T-cell (primary cell): Measurements from ENCODE around the gene LYPD4. TPM values are rescaled to one million over a fixed set of nuclear protein-coding genes. Genes with fewer than 3 reads are reported as not detected.
"Not testable (repeated sequence)": the region's sequence is repeated elsewhere in the genome, so short reads cannot be mapped to it uniquely, and the experiment has no call there.

ENCODE experiments used
- ATAC-seq, 4 experiments: fragments of 200-7000 bp in 3 of 4; fragments of 150-1000 bp in 1 of 4; cut with Tn5 transposase; replicated peaks in 1 of 4; 1 replicate in 3 of 4; 2 replicates in 1 of 4; pipeline ENCODE4 v1.10.0; 2021; ENCODE audit warnings: moderate library complexity in 3 of 4, mild to moderate bottlenecking in 2 of 4, moderate number of reproducible peaks in 1 of 4
- CTCF ChIA-PET, 2 donors: fragments of 300-600 bp; sonication (Branson Sonifier 250); formaldehyde crosslinking; loops; one replicate each; lab custom pipeline; 2022; ENCODE audit warnings: antibody characterized with exemption in 2 of 2; lab: Charles Lee
- POLR2A ChIA-PET, 2 donors: fragments of 300-600 bp; sonication (Branson Sonifier 250); formaldehyde crosslinking; loops; one replicate each; lab custom pipeline; 2022; ENCODE audit warnings: antibody characterized with exemption in 2 of 2; lab: Charles Lee
- DNase-seq, 35 experiments: peaks; one replicate each; pipeline versions ENCODE4 v3.0.0 to v3.0.0-alpha.2; 2013 to 2023
- H3K27ac ChIP-seq: one replicate; pipeline ENCODE4 v1.5.1; 2013; ENCODE audit warnings: low read length
- H3K27me3 ChIP-seq, 2 experiments: replicated peaks in 1 of 2; 1 replicate in 1 of 2; 2 replicates in 1 of 2; pipeline versions ENCODE4 v1.6.1 to v1.7.0; 2013; ENCODE audit warnings: low read length in 1 of 2, mixed read lengths in 1 of 2; ENCODE audit not compliant: control insufficient read depth in 2 of 2, insufficient read depth in 2 of 2; ENCODE audit errors: extremely low read depth in 1 of 2
- H3K36me3 ChIP-seq, 2 donors: 1 replicate in 1 of 2; 2 replicates in 1 of 2; pipeline versions ENCODE4 v1.6.1 to v1.7.0; 2013; ENCODE audit warnings: low read length in 1 of 2; ENCODE audit not compliant: control insufficient read depth in 2 of 2, insufficient read depth in 1 of 2; ENCODE audit errors: extremely low read depth in 1 of 2
- H3K4me1 ChIP-seq, 2 experiments: 1 replicate in 1 of 2; 2 replicates in 1 of 2; pipeline versions ENCODE4 v1.6.1 to v1.7.0; 2013; ENCODE audit warnings: low read length in 2 of 2, mixed read lengths in 1 of 2; ENCODE audit not compliant: insufficient read depth in 2 of 2, control insufficient read depth in 1 of 2; ENCODE audit errors: extremely low read depth in 1 of 2
- H3K4me3 ChIP-seq, 2 donors: 1 replicate in 1 of 2; 2 replicates in 1 of 2; pipeline versions ENCODE4 v1.5.1 to v1.7.0; 2013; ENCODE audit warnings: mild to moderate bottlenecking in 2 of 2, low read length in 1 of 2, moderate library complexity in 1 of 2; ENCODE audit not compliant: control insufficient read depth in 1 of 2; ENCODE audit errors: extremely low read depth in 1 of 2
- H3K9me3 ChIP-seq: 2 replicates; pipeline ENCODE4 v1.7.0; 2013
- H3K27ac Mint-ChIP-seq, 2 donors: one replicate each; pipeline ENCODE4 v1.8.0; 2020 to 2021; ENCODE audit warnings: mild to moderate bottlenecking in 2 of 2, mixed read lengths in 2 of 2
- H3K27me3 Mint-ChIP-seq, 2 donors: one replicate each; pipeline ENCODE4 v1.8.0; 2021 to 2022; ENCODE audit warnings: mixed read lengths in 2 of 2
- H3K36me3 Mint-ChIP-seq: one replicate; pipeline ENCODE4 v1.8.0; 2021; ENCODE audit warnings: mixed read lengths
- H3K4me1 Mint-ChIP-seq, 3 donors: one replicate each; pipeline ENCODE4 v1.8.0; 2020 to 2022; ENCODE audit warnings: mixed read lengths in 3 of 3, mild to moderate bottlenecking in 1 of 3
- H3K4me3 Mint-ChIP-seq, 3 donors: one replicate each; pipeline ENCODE4 v1.8.0; 2020 to 2022; ENCODE audit warnings: mild to moderate bottlenecking in 3 of 3, mixed read lengths in 3 of 3, moderate library complexity in 3 of 3
- H3K9me3 Mint-ChIP-seq, 3 donors: one replicate each; pipeline ENCODE4 v1.8.0; 2020 to 2022; ENCODE audit warnings: mixed read lengths in 3 of 3
- WGBS: methylation state at CpG from one replicate; pipeline ENCODE4 v1.1.5; 2013; ENCODE audit warnings: missing lambda C conversion rate; ENCODE audit not compliant: insufficient coverage; 5-methylcytosine and 5-hydroxymethylcytosine counted together
- total RNA-seq, 35 experiments: library from RNA in 6 of 35; stranded (reverse) in 6 of 35; fragments of 120-200 nt in 1 of 35; gene quantifications; one replicate each; pipeline versions ENCODE4 v1.2.1 to v1.2.4 and lab custom pipeline; 2013 to 2026

Gene LYPD4
- total RNA-seq, 5 donors from 2014 or later (not counting 1 experiment from before 2014, with no cell fraction given): not detected

DNA sequence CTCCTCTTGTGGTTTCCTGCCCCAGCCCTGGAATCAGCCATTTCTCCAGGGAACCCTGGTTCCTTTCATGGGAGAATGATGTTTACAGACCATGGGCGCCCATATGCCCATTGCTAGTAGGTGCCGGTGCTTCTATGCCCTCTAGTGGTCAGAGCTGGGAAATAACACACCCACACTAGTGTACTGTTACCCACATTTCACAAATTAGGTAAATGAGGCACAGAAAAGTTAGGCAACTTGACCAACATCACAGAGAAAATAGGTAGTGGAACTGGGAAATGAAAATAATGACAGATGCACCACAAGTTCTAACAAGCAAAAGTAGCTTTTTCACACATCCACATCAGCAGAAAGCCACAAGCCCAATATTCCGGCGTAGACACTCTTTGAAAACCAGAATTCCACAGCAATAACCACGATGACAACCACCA lies 49.4 kb downstream of the LYPD4 start:
- no peaks in the 10 kb centered on the region for H3K4me1 ChIP-seq
- Mint-ChIP-seq H3K27me3 (peaks cover 40 to 47% of the 10 kb centered on the region in 2 donors), H3K4me1 (peaks cover 5 to 12% (median 6%) of the 10 kb centered on the region in 3 donors), H3K27ac (no peak overlapping the region), H3K36me3 (no peaks in the 10 kb centered on the region), H3K9me3 (no peaks in the 10 kb centered on the region), H3K4me3 (no peak overlapping the region)
- WGBS: 68% methylated on average over 3 of the region's 5 CpGs
- CTCF ChIA-PET: interaction anchor here (0.5 to 1.8 kb wide), 6 partner anchors 10 to 96 kb away, joined by 3 to 9 read pairs (median 4); no protein-coding TSS in a partner anchor
- H3K27ac ChIP-seq: no peak overlapping the region
- DNase-seq (peak in 33 of 35 experiments; percentile 23 to 77 (median 52)), ATAC-seq (peak; percentile 91 to 94 (median 92))
- H3K27me3 ChIP-seq: peaks cover 0 to 40% of the 10 kb centered on the region in 2 experiments
- no peaks in the 10 kb centered on the region for H3K9me3 ChIP-seq
- POLR2A ChIA-PET: no interaction called here
- no peaks in the 10 kb centered on the region for H3K36me3 ChIP-seq
- H3K4me3 ChIP-seq: no peak overlapping the region

GRCh38 chr19:41793414-41793727 lies 51.1 kb downstream of the LYPD4 start:
- ATAC-seq: no peak
- H3K4me1 ChIP-seq: no peaks in the 10 kb centered on the region
- ChIA-PET CTCF (interaction anchor here (0.7 to 2.6 kb wide), 8 partner anchors 8 to 41 kb away, joined by 3 to 16 read pairs (median 4); no protein-coding TSS in a partner anchor), POLR2A (no interaction called here)
- no peaks in the 10 kb centered on the region for H3K36me3 ChIP-seq
- Mint-ChIP-seq H3K27me3 (peaks cover 47 to 55% of the 10 kb centered on the region in 2 donors), H3K36me3 (no peaks in the 10 kb centered on the region), H3K27ac (no peak overlapping the region), H3K9me3 (no peaks in the 10 kb centered on the region), H3K4me1 (peaks cover 5 to 12% (median 6%) of the 10 kb centered on the region in 3 donors), H3K4me3 (no peak overlapping the region)
- H3K9me3 ChIP-seq: no peaks in the 10 kb centered on the region
- H3K4me3 ChIP-seq: no peak overlapping the region
- no peak overlapping the region for H3K27ac ChIP-seq
- no CpG with 5 or more reads among the region's 1 CpG for WGBS
- no peak for DNase-seq
- peaks cover 0 to 45% of the 10 kb centered on the region in 2 experiments for H3K27me3 ChIP-seq

- peaks cover 47 to 57% of the 10 kb centered on the region in 2 donors for H3K27me3 Mint-ChIP-seq
- no peaks in the 10 kb centered on the region for H3K4me1 ChIP-seq
- no peak overlapping the region for H3K4me3 ChIP-seq
- POLR2A ChIA-PET: no interaction called here
- peaks cover 5 to 12% (median 6%) of the 10 kb centered on the region in 3 donors for H3K4me1 Mint-ChIP-seq
- ATAC-seq (peak in 2 of 4 experiments; percentile 46 to 66), DNase-seq (peak in 32 of 35 experiments; percentile 11 to 70 (median 42))
- H3K36me3 Mint-ChIP-seq: no peaks in the 10 kb centered on the region
- no peak overlapping the region for H3K27ac Mint-ChIP-seq
- H3K36me3 ChIP-seq: no peaks in the 10 kb centered on the region
- H3K27ac ChIP-seq: no peak overlapping the region
- H3K27me3 ChIP-seq: peaks cover 0 to 42% of the 10 kb centered on the region in 2 experiments
- WGBS: 46% methylated on average over 16 of the region's 22 CpGs
- no peaks in the 10 kb centered on the region for H3K9me3 ChIP-seq
- no peak overlapping the region for H3K4me3 Mint-ChIP-seq
- no peaks in the 10 kb centered on the region for H3K9me3 Mint-ChIP-seq
- CTCF ChIA-PET: interaction anchor here in 1 of 2 donors (1.0 to 2.6 kb wide), 7 partner anchors 8 to 67 kb away, joined by 3 to 16 read pairs (median 4); no protein-coding TSS in a partner anchor
These were observed 51.7 kb downstream of the LYPD4 start for GRCh38 chr19:41792513-41793413.

DNA sequence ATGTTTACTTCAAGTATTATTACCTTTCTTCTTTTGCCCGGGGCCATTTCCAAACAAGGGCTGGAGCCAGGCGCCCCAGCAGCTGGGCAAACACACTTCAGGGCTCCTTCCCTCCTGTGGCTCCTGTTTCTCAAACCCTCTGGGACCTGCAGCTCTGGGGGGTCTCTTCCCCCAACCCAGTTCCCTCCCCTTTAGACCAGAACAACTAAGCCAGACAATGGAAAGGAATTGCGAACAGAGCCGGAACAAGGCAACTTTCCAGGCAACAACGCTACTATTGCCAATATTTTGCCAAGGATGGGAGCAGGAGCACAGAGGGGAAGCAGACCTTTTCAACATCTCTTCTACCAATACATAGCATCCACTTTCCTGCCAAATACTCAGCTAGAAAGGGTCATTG lies 55.4 kb downstream of the LYPD4 start:
- ATAC-seq, H3K27ac ChIP-seq, H3K9me3 ChIP-seq, H3K36me3 Mint-ChIP-seq, H3K36me3 ChIP-seq, H3K4me3 Mint-ChIP-seq, H3K27ac Mint-ChIP-seq, DNase-seq, H3K4me3 ChIP-seq, POLR2A ChIA-PET, CTCF ChIA-PET, H3K9me3 Mint-ChIP-seq: not testable (repeated sequence)
- Histone ChIP-seq H3K4me1 (peaks cover 10 to 11% of the 10 kb centered on the region in 2 experiments), H3K27me3 (peaks cover 2 to 48% of the 10 kb centered on the region in 2 experiments)
- 93% methylated on average over 2 of the region's 5 CpGs for WGBS
- H3K27me3 Mint-ChIP-seq: peaks cover 50 to 71% of the 10 kb centered on the region in 2 donors
- H3K4me1 Mint-ChIP-seq: peaks cover 20 to 21% (median 21%) of the 10 kb centered on the region in 3 donors

- H3K4me3 Mint-ChIP-seq, POLR2A ChIA-PET, H3K9me3 ChIP-seq, H3K27ac ChIP-seq, H3K4me3 ChIP-seq, H3K36me3 Mint-ChIP-seq, ATAC-seq, H3K9me3 Mint-ChIP-seq, DNase-seq, H3K27ac Mint-ChIP-seq, H3K36me3 ChIP-seq: not testable (repeated sequence)
- Mint-ChIP-seq H3K4me1 (peaks cover 21% of the 10 kb centered on the region in 3 donors), H3K27me3 (peaks cover 51 to 73% of the 10 kb centered on the region in 2 donors)
- WGBS: no CpG with 5 or more reads among the region's 1 CpG
- peaks cover 2 to 48% of the 10 kb centered on the region in 2 experiments for H3K27me3 ChIP-seq
- H3K4me1 ChIP-seq: peaks cover 10 to 11% of the 10 kb centered on the region in 2 experiments
- CTCF ChIA-PET: interaction anchor here in 1 of 2 donors (0.6 kb wide), 1 partner anchor 12 kb away, joined by 4 read pairs; no protein-coding TSS in a partner anchor
These were observed 56.0 kb downstream of the LYPD4 start for GRCh38 chr19:41788518-41788917.
